ENCODE measurements around the gene CNFN.

The CNFN gene

DNA sequence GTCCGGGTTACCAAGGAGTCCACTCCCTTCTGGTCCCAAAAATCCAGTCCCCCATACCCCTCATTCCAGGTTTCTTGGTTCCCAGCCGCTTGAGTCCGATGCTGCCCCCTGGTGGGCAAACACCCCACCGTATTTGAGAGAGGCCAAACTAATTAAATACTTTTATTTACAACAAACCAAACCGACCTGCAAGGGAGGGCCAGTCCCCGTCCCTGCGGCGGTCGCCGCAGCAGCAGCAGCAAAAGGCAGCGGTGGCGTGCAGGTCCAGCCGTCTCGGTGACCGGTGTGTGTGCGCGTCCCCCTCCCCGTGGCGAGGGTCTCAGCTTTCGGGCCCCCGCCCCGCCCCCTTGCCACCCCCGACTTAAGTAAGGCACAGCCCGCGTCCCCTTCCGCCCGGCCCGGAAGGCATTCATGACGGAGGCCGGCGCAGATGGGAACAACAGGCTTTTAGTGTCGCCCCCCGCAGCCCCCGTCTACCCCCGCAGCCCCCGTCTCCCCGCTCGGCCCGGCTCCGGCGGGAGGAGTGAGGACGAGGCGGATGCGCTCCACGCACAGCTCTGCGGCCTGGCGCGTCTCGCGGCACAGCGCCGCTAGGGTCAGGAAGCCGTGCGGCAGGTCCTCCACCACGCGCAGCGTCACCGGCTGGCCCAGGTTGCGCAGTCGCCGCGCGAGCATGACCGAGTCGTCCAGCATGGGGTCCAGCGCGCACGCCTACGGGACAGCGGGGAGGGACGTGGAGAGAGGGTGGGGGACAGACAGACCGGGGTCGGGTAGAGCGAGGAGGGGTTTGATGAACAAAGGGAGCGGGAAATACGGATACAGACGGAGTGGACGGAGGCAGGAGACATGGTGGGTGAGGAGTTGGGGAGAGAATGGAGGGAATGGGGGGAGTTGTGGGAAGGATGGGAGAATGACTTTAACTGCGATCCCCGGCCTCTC is 11.5 kb upstream of the CNFN start:
- peak overlapping the region; percentile 50 for H3K4me3 ChIP-seq (ENCODE audit: low read depth, low read length)
- TF ChIP-seq, protein P1, sequence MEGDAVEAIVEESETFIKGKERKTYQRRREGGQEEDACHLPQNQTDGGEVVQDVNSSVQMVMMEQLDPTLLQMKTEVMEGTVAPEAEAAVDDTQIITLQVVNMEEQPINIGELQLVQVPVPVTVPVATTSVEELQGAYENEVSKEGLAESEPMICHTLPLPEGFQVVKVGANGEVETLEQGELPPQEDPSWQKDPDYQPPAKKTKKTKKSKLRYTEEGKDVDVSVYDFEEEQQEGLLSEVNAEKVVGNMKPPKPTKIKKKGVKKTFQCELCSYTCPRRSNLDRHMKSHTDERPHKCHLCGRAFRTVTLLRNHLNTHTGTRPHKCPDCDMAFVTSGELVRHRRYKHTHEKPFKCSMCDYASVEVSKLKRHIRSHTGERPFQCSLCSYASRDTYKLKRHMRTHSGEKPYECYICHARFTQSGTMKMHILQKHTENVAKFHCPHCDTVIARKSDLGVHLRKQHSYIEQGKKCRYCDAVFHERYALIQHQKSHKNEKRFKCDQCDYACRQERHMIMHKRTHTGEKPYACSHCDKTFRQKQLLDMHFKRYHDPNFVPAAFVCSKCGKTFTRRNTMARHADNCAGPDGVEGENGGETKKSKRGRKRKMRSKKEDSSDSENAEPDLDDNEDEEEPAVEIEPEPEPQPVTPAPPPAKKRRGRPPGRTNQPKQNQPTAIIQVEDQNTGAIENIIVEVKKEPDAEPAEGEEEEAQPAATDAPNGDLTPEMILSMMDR (IDR thresholded peaks at IDR 0.05; ENCODE audit: borderline replicate concordance, insufficient read depth, low read depth, low read length) = peak; percentile 75

DNA sequence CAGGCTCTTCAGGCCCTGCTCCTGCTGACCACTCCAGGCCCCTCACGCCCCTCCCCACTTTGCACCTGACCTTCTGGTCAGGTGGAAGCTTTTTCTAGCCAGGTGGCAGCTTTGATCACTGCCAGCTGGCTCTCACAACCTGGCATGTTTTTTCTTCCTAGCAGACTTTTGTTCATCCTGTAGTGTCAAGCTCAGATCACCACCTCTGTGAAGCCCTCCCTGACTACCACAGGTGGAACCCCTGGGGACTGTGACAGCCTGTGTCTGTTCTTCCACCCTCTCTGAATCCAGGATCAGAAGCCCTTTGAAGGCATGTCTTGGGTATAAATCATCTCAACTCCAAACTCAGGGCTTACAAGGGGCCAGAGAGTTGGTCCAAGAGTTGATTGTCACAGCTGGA is 10.3 kb upstream of the CNFN start:
- no peak overlapping the region for H3K4me3 ChIP-seq (ENCODE audit: low read depth, low read length)
- TF ChIP-seq, protein P1 (IDR thresholded peaks at IDR 0.05; ENCODE audit: borderline replicate concordance, insufficient read depth, low read depth, low read length) = no peak

DNA sequence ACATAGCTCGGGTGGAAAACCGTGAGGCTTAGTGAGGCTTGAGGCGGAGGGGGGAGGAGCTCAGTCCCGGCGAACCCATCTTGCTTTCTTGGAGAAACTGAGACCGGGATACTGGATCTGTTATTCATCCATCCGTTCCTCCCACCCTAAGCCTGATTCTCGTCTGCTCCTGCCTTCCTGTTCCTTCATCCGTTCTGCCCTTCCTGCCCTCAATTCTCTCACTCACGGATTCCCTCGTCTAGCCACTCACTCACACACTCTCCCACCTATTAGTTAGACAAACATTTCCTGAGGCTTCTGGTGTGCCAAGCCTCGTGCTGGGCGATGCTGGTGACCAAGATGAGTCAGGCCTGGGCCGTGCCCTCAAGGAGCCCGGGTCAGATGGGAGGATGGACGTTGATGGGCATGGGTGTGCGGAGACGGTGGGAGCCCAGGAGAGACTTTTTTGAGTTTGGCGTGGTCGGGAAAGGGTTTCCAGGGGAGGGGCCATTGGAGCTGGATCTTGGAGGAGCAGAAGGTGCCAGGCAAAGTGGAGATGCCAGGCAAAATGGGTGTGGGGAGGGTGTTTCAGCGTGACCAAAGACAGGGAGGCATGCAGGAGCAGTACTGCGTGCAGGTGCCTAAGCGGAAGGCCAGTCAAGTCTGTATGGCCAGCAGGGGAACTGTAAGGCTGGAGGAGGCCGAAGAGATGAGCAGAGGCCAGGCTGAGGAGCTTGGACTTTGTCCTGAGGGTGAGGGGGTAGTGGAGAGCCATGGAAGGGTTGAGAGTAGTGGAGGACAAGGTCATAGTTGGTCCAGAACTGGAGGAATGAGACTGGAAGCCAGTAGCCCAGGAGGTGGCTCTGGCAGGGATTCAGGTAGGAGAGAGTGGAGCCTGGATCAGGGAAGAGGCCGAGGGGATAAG is 7.4 kb upstream of the CNFN start:
- H3K4me3 ChIP-seq (ENCODE audit: low read depth, low read length) = peak overlapping the region; percentile 98
- TF ChIP-seq, protein P1 (IDR thresholded peaks at IDR 0.05; ENCODE audit: borderline replicate concordance, insufficient read depth, low read depth, low read length) = no peak

DNA sequence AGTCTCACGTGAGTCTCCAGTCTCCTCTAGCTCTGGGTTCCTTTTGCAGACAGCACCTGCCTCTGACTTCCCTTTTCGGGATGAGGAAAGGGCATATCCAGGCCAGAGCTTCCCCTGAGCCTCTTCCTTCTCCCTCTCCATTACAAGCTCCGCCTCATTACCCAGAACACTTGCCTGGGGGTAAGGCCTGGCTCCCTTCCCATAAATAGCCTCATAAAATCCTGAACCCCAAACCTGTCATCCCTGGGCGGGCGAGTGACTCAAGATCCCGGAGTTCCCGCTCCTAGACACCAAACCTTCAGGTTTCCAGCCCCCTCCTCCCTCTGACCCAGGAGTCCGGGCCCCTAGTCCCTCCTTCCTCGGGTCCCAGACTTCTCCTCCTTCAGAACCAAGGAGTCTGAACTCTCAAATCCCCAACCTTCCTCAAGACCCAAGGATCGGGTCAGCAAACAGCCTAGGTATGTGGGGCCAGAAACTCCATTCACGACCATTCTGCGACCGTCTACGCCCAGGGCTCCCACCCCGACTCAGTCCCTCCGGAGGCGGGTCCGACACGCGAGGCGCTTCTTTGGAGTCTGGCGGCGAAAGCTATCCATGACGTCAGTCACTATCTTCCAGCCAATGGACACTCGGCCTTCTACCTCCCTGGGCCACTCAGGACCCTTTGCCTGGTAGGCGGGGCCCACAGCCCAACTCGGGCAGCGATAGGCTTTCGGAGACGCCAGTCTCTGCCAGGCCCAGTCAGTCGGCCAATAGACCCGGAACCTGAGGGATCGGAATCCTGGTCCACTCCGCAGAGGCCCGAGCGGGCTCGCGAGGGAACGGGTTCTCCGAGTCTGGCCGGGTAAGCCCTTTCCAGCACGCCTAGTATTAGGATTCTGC is 6.5 kb upstream of the CNFN start:
- TF ChIP-seq, protein P1 (IDR thresholded peaks at IDR 0.05; ENCODE audit: borderline replicate concordance, insufficient read depth, low read depth, low read length) = no peak
- H3K4me3 ChIP-seq (ENCODE audit: low read depth, low read length) = peak overlapping the region; percentile 98

DNA sequence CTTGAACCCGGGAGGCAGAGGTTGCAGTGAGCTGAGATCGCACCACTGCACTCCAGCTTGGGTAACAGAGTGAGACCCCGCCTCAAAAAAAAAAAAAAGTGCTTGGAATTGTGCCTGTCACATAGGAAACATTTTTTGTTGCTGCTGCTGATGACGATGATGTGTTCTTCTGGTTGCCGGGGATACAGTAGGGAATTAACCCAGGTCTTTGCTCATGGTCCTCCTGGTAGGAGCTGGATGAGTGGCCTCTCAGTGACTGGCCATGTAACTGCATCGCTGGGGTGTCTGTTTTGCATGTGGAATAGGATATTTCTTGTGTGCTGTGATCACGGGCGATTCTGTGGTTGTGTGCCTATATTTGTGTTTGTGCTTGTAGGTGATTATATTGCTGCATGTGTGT is 4.7 kb upstream of the CNFN start:
- TF ChIP-seq, protein P1 (IDR thresholded peaks at IDR 0.05; ENCODE audit: borderline replicate concordance, insufficient read depth, low read depth, low read length) = no peak
- no peak overlapping the region for H3K4me3 ChIP-seq (ENCODE audit: low read depth, low read length)

DNA sequence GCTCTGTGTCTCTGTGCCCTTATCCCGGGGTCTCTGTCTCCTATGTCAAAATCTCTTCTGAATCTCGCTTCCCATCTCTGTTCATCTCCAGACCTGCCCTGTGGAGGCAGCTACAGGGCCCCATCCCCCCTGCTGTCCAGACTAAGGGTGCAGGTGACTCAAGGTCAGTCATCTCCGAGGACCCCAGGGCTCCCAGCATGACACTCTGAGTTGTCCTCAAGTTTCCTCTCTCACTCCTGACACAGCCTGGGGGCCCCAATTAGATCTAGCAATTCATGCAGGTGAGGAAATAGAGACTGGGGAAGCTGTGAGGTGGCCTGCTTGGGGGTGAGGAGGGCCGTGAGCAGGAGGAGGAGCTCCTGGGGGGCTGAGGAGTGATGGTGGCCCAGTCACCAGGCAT is 2.1 kb upstream of the CNFN start:
- no peak overlapping the region for H3K4me3 ChIP-seq (ENCODE audit: low read depth, low read length)
- TF ChIP-seq, protein P1 (IDR thresholded peaks at IDR 0.05; ENCODE audit: borderline replicate concordance, insufficient read depth, low read depth, low read length) = no peak
